Prostate gland (tissue), 2 donors: ENCODE measurements around the gene RPL32.
"Not testable (repeated sequence)": the region's sequence is repeated elsewhere in the genome, so short reads cannot be mapped to it uniquely, and the experiment has no call there.

Experiments used
- POLR2A ChIP-seq: fragments of 450-650 bp; IDR thresholded peaks from one replicate; pipeline ENCODE4 v1.6.1; 2016; ENCODE audit warnings: antibody characterized with exemption, mild to moderate bottlenecking
- POLR2AphosphoS5 ChIP-seq: sonication (generic); formaldehyde crosslinking; IDR thresholded peaks from one replicate; pipeline ENCODE4 v1.6.1; 2017; ENCODE audit warnings: antibody characterized with exemption
- TF ChIP-seq, protein P1 (sequence below), 4 experiments: fragments of 200-600 bp in 2 of 4; fragments of 450-650 bp in 2 of 4; sonication (generic) in 2 of 4; IDR thresholded peaks; 1 replicate in 3 of 4; 2 replicates in 1 of 4; pipeline ENCODE4 v1.5.1; 2016 to 2019; ENCODE audit warnings: antibody characterized with exemption in 4 of 4, mild to moderate bottlenecking in 2 of 4, moderate library complexity in 2 of 4

DNA sequence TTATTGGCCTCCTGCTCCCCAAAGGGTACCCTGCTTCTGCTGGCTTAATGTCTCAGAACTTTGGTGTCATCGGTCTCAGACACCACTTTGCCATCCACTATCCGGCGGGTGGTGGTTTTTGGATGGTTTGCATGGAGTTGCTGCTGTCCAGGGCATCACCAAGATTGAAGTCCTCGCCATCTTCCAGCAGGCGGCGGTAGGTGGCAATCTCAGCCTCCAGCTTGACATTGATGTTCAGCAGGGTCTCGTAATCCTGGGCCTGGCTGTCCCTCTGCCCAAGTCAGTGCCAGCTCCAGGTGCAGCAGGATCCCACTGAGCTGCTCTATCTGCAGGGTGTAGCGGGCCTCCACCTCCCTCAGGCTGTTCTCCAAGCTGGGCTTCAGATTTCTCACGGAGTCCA, 54.0 kb downstream of the RPL32 start:
- TF ChIP-seq, protein P1, sequence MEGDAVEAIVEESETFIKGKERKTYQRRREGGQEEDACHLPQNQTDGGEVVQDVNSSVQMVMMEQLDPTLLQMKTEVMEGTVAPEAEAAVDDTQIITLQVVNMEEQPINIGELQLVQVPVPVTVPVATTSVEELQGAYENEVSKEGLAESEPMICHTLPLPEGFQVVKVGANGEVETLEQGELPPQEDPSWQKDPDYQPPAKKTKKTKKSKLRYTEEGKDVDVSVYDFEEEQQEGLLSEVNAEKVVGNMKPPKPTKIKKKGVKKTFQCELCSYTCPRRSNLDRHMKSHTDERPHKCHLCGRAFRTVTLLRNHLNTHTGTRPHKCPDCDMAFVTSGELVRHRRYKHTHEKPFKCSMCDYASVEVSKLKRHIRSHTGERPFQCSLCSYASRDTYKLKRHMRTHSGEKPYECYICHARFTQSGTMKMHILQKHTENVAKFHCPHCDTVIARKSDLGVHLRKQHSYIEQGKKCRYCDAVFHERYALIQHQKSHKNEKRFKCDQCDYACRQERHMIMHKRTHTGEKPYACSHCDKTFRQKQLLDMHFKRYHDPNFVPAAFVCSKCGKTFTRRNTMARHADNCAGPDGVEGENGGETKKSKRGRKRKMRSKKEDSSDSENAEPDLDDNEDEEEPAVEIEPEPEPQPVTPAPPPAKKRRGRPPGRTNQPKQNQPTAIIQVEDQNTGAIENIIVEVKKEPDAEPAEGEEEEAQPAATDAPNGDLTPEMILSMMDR (IDR thresholded peaks at IDR 0.05) = peak in 2 of 4 experiments; percentile 7 to 17
- not testable (repeated sequence) for TF ChIP-seq POLR2A, POLR2AphosphoS5
